Measurements from ENCODE around the gene JADE2.

Gene JADE2

GRCh38 chr5:134545070-134545868 is 19.8 kb downstream of the JADE2 start:
- TF ChIP-seq MYC (IDR thresholded peaks at IDR 0.05; ENCODE audit: low read depth, low read length) (peak; percentile 65; the same call in 1 of the 2 replicates), MAX (IDR thresholded peaks at IDR 0.05; ENCODE audit: low read depth, low read length) (peak; percentile 54; the same call in 1 of the 2 replicates), CTCF (IDR thresholded peaks at IDR 0.05; ENCODE audit: low read depth, low read length) (no peak)
- DNase-seq (ENCODE audit: low read depth), result peak; percentile 95
- H3K4me3 ChIP-seq (ENCODE audit: low read depth, low read length), result peak overlapping the region; percentile 12

GRCh38 chr5:134547066-134547465 is 21.6 kb downstream of the JADE2 start:
- H3K4me3 ChIP-seq (ENCODE audit: low read depth, low read length), result no peak overlapping the region
- TF ChIP-seq POLR2A (IDR thresholded peaks at IDR 0.05; ENCODE audit: extremely low read depth, insufficient read length), result no peak
- TF ChIP-seq CTCF (IDR thresholded peaks at IDR 0.05; ENCODE audit: low read depth, low read length), result no peak
- no peak for TF ChIP-seq MAX (IDR thresholded peaks at IDR 0.05; ENCODE audit: low read depth, low read length)
- TF ChIP-seq MYC (IDR thresholded peaks at IDR 0.05; ENCODE audit: low read depth, low read length), result no peak
- no peak for DNase-seq (ENCODE audit: low read depth)

GRCh38 chr5:134547579-134547978 is 22.1 kb downstream of the JADE2 start:
- DNase-seq (ENCODE audit: low read depth), result no peak
- no peak overlapping the region for H3K4me3 ChIP-seq (ENCODE audit: low read depth, low read length)
- TF ChIP-seq CTCF (IDR thresholded peaks at IDR 0.05; ENCODE audit: low read depth, low read length) (no peak), MYC (IDR thresholded peaks at IDR 0.05; ENCODE audit: low read depth, low read length) (no peak), POLR2A (IDR thresholded peaks at IDR 0.05; ENCODE audit: extremely low read depth, insufficient read length) (no peak), MAX (IDR thresholded peaks at IDR 0.05; ENCODE audit: low read depth, low read length) (no peak)

- no peak for DNase-seq (ENCODE audit: low read depth)
- H3K4me3 ChIP-seq (ENCODE audit: low read depth, low read length), result no peak overlapping the region
- no peak for TF ChIP-seq POLR2A (IDR thresholded peaks at IDR 0.05; ENCODE audit: extremely low read depth, insufficient read length)
- TF ChIP-seq MYC (IDR thresholded peaks at IDR 0.05; ENCODE audit: low read depth, low read length), result no peak
- TF ChIP-seq CTCF (IDR thresholded peaks at IDR 0.05; ENCODE audit: low read depth, low read length), result no peak
- no peak for TF ChIP-seq MAX (IDR thresholded peaks at IDR 0.05; ENCODE audit: low read depth, low read length)
These were observed 22.7 kb downstream of the JADE2 start for GRCh38 chr5:134547999-134548658.

- H3K4me3 ChIP-seq (ENCODE audit: low read depth, low read length), result no peak overlapping the region
- TF ChIP-seq MAX (IDR thresholded peaks at IDR 0.05; ENCODE audit: low read depth, low read length), result no peak
- TF ChIP-seq POLR2A (IDR thresholded peaks at IDR 0.05; ENCODE audit: extremely low read depth, insufficient read length), result no peak
- no peak for TF ChIP-seq CTCF (IDR thresholded peaks at IDR 0.05; ENCODE audit: low read depth, low read length)
- TF ChIP-seq MYC (IDR thresholded peaks at IDR 0.05; ENCODE audit: low read depth, low read length), result no peak
- peak; percentile 50 for DNase-seq (ENCODE audit: low read depth)
These were observed 24.2 kb downstream of the JADE2 start for GRCh38 chr5:134549714-134550113.

Data from NB4 (cell line).